WI38 (cell line): ENCODE data around the gene ASB10.

ENCODE experiments used
- H3K4me3 ChIP-seq: 2 replicates; pipeline ENCODE4 v1.5.1; 2011; ENCODE audit warnings: low read depth, mild to moderate bottlenecking, control low read depth, low read length
- CTCF ChIP-seq: IDR thresholded peaks from 2 replicates; pipeline ENCODE4 v1.5.1; 2012; ENCODE audit warnings: low read depth, mild to moderate bottlenecking, control low read depth, low read length

The ASB10 gene

GRCh38 chr7:151129960-151130591, 57.0 kb downstream of the ASB10 start:
- H3K4me3 ChIP-seq = no peak overlapping the region
- TF ChIP-seq CTCF = no peak

- no peak for TF ChIP-seq CTCF
- no peak overlapping the region for H3K4me3 ChIP-seq
These were observed 57.7 kb downstream of the ASB10 start for GRCh38 chr7:151129117-151129959.

GRCh38 chr7:151128716-151129115, 58.3 kb downstream of the ASB10 start:
- no peak overlapping the region for H3K4me3 ChIP-seq

GRCh38 chr7:151128144-151128543, 58.9 kb downstream of the ASB10 start:
- H3K4me3 ChIP-seq = no peak overlapping the region
- no peak for TF ChIP-seq CTCF

More at GRCh38 chr7:151128716-151129115, 58.3 kb downstream of the ASB10 start:
- no peak for TF ChIP-seq CTCF

GRCh38 chr7:151126491-151127137, 60.4 kb downstream of the ASB10 start:
- TF ChIP-seq CTCF = no peak
- H3K4me3 ChIP-seq = no peak overlapping the region

- H3K4me3 ChIP-seq = peak overlapping the region; percentile 15; the same call in 1 of the 2 replicates
- TF ChIP-seq CTCF = no peak
These were observed 61.1 kb downstream of the ASB10 start for GRCh38 chr7:151125846-151126481.
